ENCODE measurements around the gene MOSPD3. TPM values are rescaled to one million over a fixed set of nuclear protein-coding genes. Genes with fewer than 3 reads are reported as not detected.

Gene MOSPD3
- total and polyA plus RNA-seq, 2 of the 13 experiments (the other 11 are each of a cell fraction or from before 2014, with no cell fraction given) = 7.6 to 8.8 TPM

DNA sequence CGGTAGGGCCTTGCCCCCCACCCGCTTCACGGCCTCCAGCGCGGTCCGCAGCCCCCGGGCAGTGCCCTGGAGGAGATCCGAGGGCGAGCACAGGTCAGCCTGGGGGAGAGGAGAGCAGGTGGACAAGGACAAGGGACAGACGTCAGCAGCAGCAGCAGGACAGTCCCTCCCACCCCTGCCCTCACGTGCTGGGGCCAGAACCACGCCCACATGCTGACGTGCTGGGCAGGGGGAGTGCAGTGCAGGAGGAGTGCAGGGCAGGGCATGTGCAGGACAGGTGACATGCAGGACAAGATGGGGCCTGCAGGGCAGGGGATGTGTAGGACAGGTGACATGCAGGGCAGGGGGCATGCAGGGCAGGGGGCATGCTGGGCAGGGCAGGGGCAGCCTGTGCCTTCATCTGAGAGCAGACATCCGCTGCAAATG, 37.1 kb upstream of the MOSPD3 start (continued):
- TF ChIP-seq CEBPZ (IDR thresholded peaks at IDR 0.05; ENCODE audit: low read length) (no peak), AGO2 (optimal IDR thresholded peaks at IDR 0.05; ENCODE audit: low read depth, low read length) (peak; percentile 90), MYC (CRISPR knock-in tag; IDR thresholded peaks at IDR 0.05; ENCODE audit: borderline replicate concordance) (no peak), LCORL (IDR thresholded peaks at IDR 0.05) (no peak), LCORL (CRISPR knock-in tag; IDR thresholded peaks at IDR 0.05) (no peak), YEATS2 (CRISPR knock-in tag; IDR thresholded peaks at IDR 0.05; ENCODE audit: borderline replicate concordance) (no peak), DDIT3 (CRISPR knock-in tag; IDR thresholded peaks at IDR 0.05) (no peak), KAT2B (IDR thresholded peaks at IDR 0.05; ENCODE audit: borderline replicate concordance, low read depth, low read length) (no peak), AKAP8 (CRISPR knock-in tag; IDR thresholded peaks at IDR 0.05) (peak; percentile 73; the same call in 1 of the 2 replicates), ZNF431 (CRISPR knock-in tag; IDR thresholded peaks at IDR 0.05; ENCODE audit: borderline replicate concordance, low read depth) (no peak), POLR2G (IDR thresholded peaks at IDR 0.05; ENCODE audit: low read depth, low read length) (0 out of 2 replicates have a peak, but pooled peaks have one; percentile 5), RERE (CRISPR knock-in tag; IDR thresholded peaks at IDR 0.05; ENCODE audit: low read depth) (no peak), ZSCAN25 (CRISPR knock-in tag; IDR thresholded peaks at IDR 0.05) (0 out of 2 replicates have a peak, but pooled peaks have one; percentile 18), ATF3 (CRISPR knock-in tag; IDR thresholded peaks at IDR 0.05) (no peak), ZNF251 (CRISPR knock-in tag; IDR thresholded peaks at IDR 0.05) (no peak), ZNF572 (CRISPR knock-in tag; IDR thresholded peaks at IDR 0.05) (no peak), KDM5A (IDR thresholded peaks at IDR 0.05; ENCODE audit: borderline replicate concordance, low read length) (no peak), ZC3H13 (CRISPR knock-in tag; IDR thresholded peaks at IDR 0.05) (no peak), RBFOX2 (IDR thresholded peaks at IDR 0.05; ENCODE audit: low read depth, low read length) (peak; percentile 58), GABPA (IDR thresholded peaks at IDR 0.05; ENCODE audit: low read depth, low read length) (no peak), GABPA (CRISPR knock-in tag; IDR thresholded peaks at IDR 0.05; ENCODE audit: low read depth) (no peak), STAG1 (CRISPR knock-in tag; IDR thresholded peaks at IDR 0.05) (no peak), RAD51 (IDR thresholded peaks at IDR 0.05; ENCODE audit: borderline replicate concordance) (no peak), RAD21 (CRISPR knock-in tag; IDR thresholded peaks at IDR 0.05) (peak; percentile 3; the same call in 1 of the 2 replicates)
